ENCODE measurements around the gene TBXAS1. TPM values are rescaled to one million over a fixed set of nuclear protein-coding genes. Genes with fewer than 3 reads are reported as not detected.

TBXAS1 gene
- total RNA-seq, 2 donors from 2014 or later, result 3.6 to 10.6 TPM

DNA sequence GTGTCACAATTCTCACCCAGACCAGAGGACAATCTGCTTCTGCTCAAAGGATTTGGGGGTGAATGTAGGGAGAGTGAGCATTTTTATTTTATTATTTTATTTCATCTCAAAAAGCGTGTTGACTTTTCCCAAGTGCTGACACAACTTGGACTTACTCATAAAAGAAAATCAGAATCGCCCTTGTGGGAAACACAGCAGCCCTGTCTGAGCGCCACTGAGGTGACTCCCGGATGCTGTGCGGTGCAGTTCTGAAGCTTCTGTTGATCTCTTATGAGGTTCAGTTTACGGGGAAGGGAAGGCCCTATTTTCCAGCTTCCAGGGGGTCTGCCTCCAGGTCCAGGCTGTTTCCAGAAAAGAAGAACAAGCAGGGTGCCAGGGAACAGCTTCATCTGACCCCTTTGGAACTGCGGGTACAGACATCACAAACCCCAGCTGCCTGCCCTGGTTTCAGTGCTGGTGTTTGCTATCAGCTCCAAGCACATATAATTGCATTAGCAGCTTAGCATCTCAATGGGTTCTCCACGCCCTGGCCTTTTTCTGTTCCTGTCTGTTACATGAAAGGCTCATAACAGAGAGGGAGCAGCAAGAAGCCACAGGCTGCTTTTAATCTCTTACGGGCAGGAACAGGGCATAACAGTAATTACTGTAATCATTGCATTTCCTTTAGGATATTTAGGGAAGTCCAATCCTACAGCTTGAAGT is 181.3 kb downstream of the TBXAS1 start:
- peak; percentile 41 for ATAC-seq
- intact Hi-C loops (cut with DNase I), result no loop called here
- Histone ChIP-seq H3K36me3 (replicated peaks in 1 of 2; ENCODE audit: insufficient read depth in 1 of 2, low read depth in 2 of 2) (no peaks in the 10 kb centered on the region), H3K9me3 (no peaks in the 10 kb centered on the region), H3K4me1 (peaks cover 22% of the 10 kb centered on the region), H3K27me3 (no peaks in the 10 kb centered on the region), H3K4me3 (no peak overlapping the region), H3K27ac (peak overlapping the region in 3 of 4 donors; percentile 76 to 86 (median 84))
- DNase-seq, result peak in 3 of 4 donors; percentile 38 to 58 (median 48)
- 40 to 51% methylated on average over 9 of the region's 9 CpGs for WGBS, 2 donors
- TF ChIP-seq, protein P1, sequence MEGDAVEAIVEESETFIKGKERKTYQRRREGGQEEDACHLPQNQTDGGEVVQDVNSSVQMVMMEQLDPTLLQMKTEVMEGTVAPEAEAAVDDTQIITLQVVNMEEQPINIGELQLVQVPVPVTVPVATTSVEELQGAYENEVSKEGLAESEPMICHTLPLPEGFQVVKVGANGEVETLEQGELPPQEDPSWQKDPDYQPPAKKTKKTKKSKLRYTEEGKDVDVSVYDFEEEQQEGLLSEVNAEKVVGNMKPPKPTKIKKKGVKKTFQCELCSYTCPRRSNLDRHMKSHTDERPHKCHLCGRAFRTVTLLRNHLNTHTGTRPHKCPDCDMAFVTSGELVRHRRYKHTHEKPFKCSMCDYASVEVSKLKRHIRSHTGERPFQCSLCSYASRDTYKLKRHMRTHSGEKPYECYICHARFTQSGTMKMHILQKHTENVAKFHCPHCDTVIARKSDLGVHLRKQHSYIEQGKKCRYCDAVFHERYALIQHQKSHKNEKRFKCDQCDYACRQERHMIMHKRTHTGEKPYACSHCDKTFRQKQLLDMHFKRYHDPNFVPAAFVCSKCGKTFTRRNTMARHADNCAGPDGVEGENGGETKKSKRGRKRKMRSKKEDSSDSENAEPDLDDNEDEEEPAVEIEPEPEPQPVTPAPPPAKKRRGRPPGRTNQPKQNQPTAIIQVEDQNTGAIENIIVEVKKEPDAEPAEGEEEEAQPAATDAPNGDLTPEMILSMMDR (IDR thresholded peaks at IDR 0.05), result no peak
- no peak for TF ChIP-seq POLR2A (IDR thresholded peaks at IDR 0.05)

DNA sequence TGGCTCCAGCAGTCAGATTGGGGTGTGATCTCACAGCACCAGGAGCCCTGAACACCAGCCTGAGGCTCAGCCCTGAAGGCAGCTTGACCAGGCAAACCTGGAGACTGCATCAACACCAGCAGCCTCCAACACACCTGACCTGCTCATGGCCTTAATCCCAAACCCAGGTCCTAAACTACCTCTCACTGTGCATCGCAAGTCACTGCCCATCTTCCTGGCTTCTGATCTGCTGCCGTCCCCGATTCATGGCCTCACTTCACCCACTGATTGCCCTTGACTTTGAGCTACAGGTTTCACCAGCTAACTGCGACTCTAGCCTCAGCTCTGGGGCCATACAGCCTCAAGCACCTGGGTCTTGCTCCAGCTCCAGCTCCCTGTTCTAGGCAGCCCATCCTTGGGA is 184.6 kb downstream of the TBXAS1 start:
- intact Hi-C loops (cut with DNase I), result no loop called here
- Histone ChIP-seq H3K27ac (no peak overlapping the region), H3K36me3 (replicated peaks in 1 of 2; ENCODE audit: insufficient read depth in 1 of 2, low read depth in 2 of 2) (no peaks in the 10 kb centered on the region), H3K4me1 (peaks cover 17% of the 10 kb centered on the region), H3K9me3 (no peaks in the 10 kb centered on the region), H3K27me3 (no peaks in the 10 kb centered on the region), H3K4me3 (no peak overlapping the region)
- no peak for DNase-seq
- TF ChIP-seq, protein P1 (IDR thresholded peaks at IDR 0.05), result no peak
- TF ChIP-seq POLR2A (IDR thresholded peaks at IDR 0.05), result no peak
- no peak for ATAC-seq
- 87 to 95% methylated on average over 4 of the region's 4 CpGs for WGBS, 2 donors

GRCh38 chr7:140014123-140014522 is 185.1 kb downstream of the TBXAS1 start:
- DNase-seq (no peak), ATAC-seq (no peak)
- Histone ChIP-seq H3K27ac (no peak overlapping the region), H3K4me3 (no peak overlapping the region), H3K36me3 (replicated peaks in 1 of 2; ENCODE audit: insufficient read depth in 1 of 2, low read depth in 2 of 2) (no peaks in the 10 kb centered on the region), H3K9me3 (no peaks in the 10 kb centered on the region), H3K27me3 (no peaks in the 10 kb centered on the region), H3K4me1 (peaks cover 12% of the 10 kb centered on the region)
- intact Hi-C loops (cut with DNase I), result no loop called here
- 94 to 95% methylated on average over 10 of the region's 10 CpGs for WGBS, 2 donors
- TF ChIP-seq, protein P1 (IDR thresholded peaks at IDR 0.05), result no peak
- TF ChIP-seq POLR2A (IDR thresholded peaks at IDR 0.05), result no peak

DNA sequence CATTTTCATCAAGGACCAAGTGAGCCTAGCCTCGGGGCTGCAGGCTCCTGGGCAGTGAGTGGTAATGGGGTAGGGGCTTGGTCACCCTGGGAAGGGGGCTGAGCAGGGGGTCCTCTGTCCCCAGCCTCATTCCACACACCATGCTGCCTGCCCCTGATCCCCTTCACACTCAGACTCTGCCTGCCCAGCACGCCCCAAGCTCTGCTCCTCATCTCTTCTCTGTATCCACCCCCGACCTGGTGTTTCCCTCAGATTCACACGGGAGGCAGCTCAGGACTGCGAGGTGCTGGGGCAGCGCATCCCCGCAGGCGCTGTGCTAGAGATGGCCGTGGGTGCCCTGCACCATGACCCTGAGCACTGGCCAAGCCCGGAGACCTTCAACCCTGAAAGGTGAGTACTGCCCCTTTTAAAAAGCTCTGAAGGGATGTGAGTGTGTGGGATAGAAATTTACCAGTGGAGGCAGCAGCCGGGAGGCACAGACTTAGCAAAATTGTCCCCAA is 186.5 kb downstream of the TBXAS1 start:
- H3K27me3 ChIP-seq, result no peaks in the 10 kb centered on the region
- H3K4me1 ChIP-seq, result peaks cover 3% of the 10 kb centered on the region
- H3K36me3 ChIP-seq (replicated peaks in 1 of 2; ENCODE audit: insufficient read depth in 1 of 2, low read depth in 2 of 2), result no peaks in the 10 kb centered on the region
- 90 to 93% methylated on average over 8 to 11 of the region's 11 CpGs for whole genome bisulfite sequencing, 2 donors
- no peak for ATAC-seq
- no peak overlapping the region for H3K4me3 ChIP-seq
- H3K27ac ChIP-seq, result no peak overlapping the region
- TF ChIP-seq, protein P1 (IDR thresholded peaks at IDR 0.05), result no peak
- no peak for TF ChIP-seq POLR2A (IDR thresholded peaks at IDR 0.05)
- no peak for DNase-seq
- no peaks in the 10 kb centered on the region for H3K9me3 ChIP-seq
- intact Hi-C loops (cut with DNase I), result no loop called here

DNA sequence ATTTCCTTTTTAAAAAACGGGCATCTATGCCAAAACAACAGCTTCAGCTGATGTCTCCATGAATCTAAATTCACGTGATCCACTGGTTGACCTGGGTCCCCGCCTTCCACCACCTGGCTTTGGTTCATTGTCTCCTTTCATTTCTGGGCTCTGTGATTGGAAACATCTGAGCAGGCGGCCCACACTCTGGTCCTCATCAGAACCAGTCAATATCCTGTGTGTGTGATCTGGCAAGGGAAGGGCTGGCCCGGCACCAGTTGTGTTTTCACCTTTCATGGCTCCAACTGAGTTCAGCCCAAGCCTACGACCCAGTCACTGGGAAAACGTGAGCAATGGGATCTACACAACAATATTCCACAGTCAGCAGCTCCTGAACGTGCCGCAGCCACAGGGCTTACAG is 187.5 kb downstream of the TBXAS1 start:
- no peak for DNase-seq
- no peak for ATAC-seq

More for the DNA sequence above, 187.5 kb downstream of the TBXAS1 start:
- Histone ChIP-seq H3K4me3 (no peak overlapping the region), H3K4me1 (no peaks in the 10 kb centered on the region), H3K27ac (no peak overlapping the region), H3K27me3 (no peaks in the 10 kb centered on the region), H3K9me3 (no peaks in the 10 kb centered on the region), H3K36me3 (replicated peaks in 1 of 2; ENCODE audit: insufficient read depth in 1 of 2, low read depth in 2 of 2) (no peaks in the 10 kb centered on the region)
- intact Hi-C loops (cut with DNase I), result no loop called here
- TF ChIP-seq, protein P1 (IDR thresholded peaks at IDR 0.05), result no peak
- no peak for TF ChIP-seq POLR2A (IDR thresholded peaks at IDR 0.05)
- WGBS, 2 donors, result 83 to 88% methylated on average over 7 to 9 of the region's 9 CpGs
